T-helper 2 cell (primary cell): ENCODE results near the gene MCOLN1.

Source experiments
- DNase-seq, 5 experiments: peaks; one replicate each; pipeline versions ENCODE4 v3.0.0 to v3.0.0-alpha.2; 2012 to 2022
- total RNA-seq, 2 donors: gene quantifications; one replicate each; lab custom pipeline; 2026; lab: John Stamatoyannopoulos, UW

MCOLN1 gene
- total RNA-seq = 5.6 to 7.7 reads per million in 2 donors

- peak; percentile 96 to 100 (median 99) for DNase-seq
Observed at GRCh38 chr19:7522072-7522922, at the start of gene MCOLN1. MCOLN1 (plus strand) TSS chr19:7522624; CDS start chr19:7522751, 127 bp downstream.

- DNase-seq = no peak
Observed at GRCh38 chr19:7475665-7476064, 46.8 kb upstream of the MCOLN1 start.

GRCh38 chr19:7476241-7476640 lies 46.2 kb upstream of the MCOLN1 start:
- DNase-seq = no peak

- no peak for DNase-seq
Observed at GRCh38 chr19:7476777-7477494, 45.5 kb upstream of the MCOLN1 start.

GRCh38 chr19:7477758-7478157 lies 44.7 kb upstream of the MCOLN1 start:
- no peak for DNase-seq

- no peak for DNase-seq
Observed at GRCh38 chr19:7478173-7478842, 44.1 kb upstream of the MCOLN1 start.

- no peak for DNase-seq
Observed at GRCh38 chr19:7478843-7479227, 43.6 kb upstream of the MCOLN1 start.

GRCh38 chr19:7480222-7480969 lies 42.0 kb upstream of the MCOLN1 start:
- DNase-seq = no peak

- no peak for DNase-seq
Observed at GRCh38 chr19:7480970-7481255, 41.5 kb upstream of the MCOLN1 start.

GRCh38 chr19:7482584-7483439 lies 39.6 kb upstream of the MCOLN1 start:
- DNase-seq = no peak

- DNase-seq = no peak
Observed at GRCh38 chr19:7483720-7484201, 38.7 kb upstream of the MCOLN1 start.

- DNase-seq = no peak
Observed at GRCh38 chr19:7486923-7487322, 35.5 kb upstream of the MCOLN1 start.

- peak; percentile 81 to 89 (median 85) for DNase-seq
Observed at GRCh38 chr19:7488736-7489353, 33.6 kb upstream of the MCOLN1 start, which contains the start of gene PEX11G. PEX11G (minus strand) TSS chr19:7489035; CDS start chr19:7489010, 25 bp downstream.

GRCh38 chr19:7489609-7490044 lies 32.8 kb upstream of the MCOLN1 start:
- no peak for DNase-seq

- DNase-seq = peak in 3 of 5 experiments; percentile 26 to 82 (median 27)
Observed at GRCh38 chr19:7492142-7492541, 30.3 kb upstream of the MCOLN1 start.

- no peak for DNase-seq
Observed at GRCh38 chr19:7492558-7492957, 29.9 kb upstream of the MCOLN1 start.

GRCh38 chr19:7494416-7495098 lies 27.9 kb upstream of the MCOLN1 start:
- DNase-seq = no peak

- DNase-seq = no peak
Observed at GRCh38 chr19:7497292-7497691, 25.1 kb upstream of the MCOLN1 start.

- peak in 2 of 5 experiments; percentile 22 to 83 for DNase-seq
Observed at GRCh38 chr19:7500811-7501450, 21.5 kb upstream of the MCOLN1 start.

- DNase-seq = no peak
Observed at GRCh38 chr19:7502552-7502951, 19.9 kb upstream of the MCOLN1 start.
